ENCODE data around the gene SLC25A52.

GRCh38 chr18:31792580-31792911, 31.9 kb upstream of the SLC25A52 start:
- no peak for TF ChIP-seq POLR2A (IDR thresholded peaks at IDR 0.05)
- no peak for TF ChIP-seq CTCF (IDR thresholded peaks at IDR 0.05 in 8 of 11, conservative IDR thresholded peaks at IDR 0.05 in 3 of 11)
